OCI-LY7 (cell line): ENCODE data around the gene DTNB. TPM values are rescaled to one million over a fixed set of nuclear protein-coding genes. Genes with fewer than 3 reads are reported as not detected.

ENCODE experiments used
- BruUV-seq: library from RNA; stranded (reverse); fragments of 400-500 nt; replicated peaks from 2 replicates; lab custom pipeline; 2021; lab: Mats Ljungman, UMichigan
- CTCF ChIA-PET: fragments of 300-600 bp; sonication (Branson Sonifier 250); formaldehyde crosslinking; loops from one replicate; lab custom pipeline; 2022; ENCODE audit warnings: antibody characterized with exemption; ENCODE audit not compliant: unreplicated experiment; lab: Charles Lee
- POLR2A ChIA-PET: fragments of 300-600 bp; sonication (Branson Sonifier 250); formaldehyde crosslinking; loops from one replicate; lab custom pipeline; 2022; ENCODE audit warnings: antibody characterized with exemption; lab: Charles Lee
- DNase-seq: peaks from one replicate; pipeline ENCODE4 v3.0.0-alpha.2; 2015; ENCODE audit warnings: low spot score
- H2AFZ ChIP-seq: fragments of 200-600 bp; sonication (generic), shearing (Covaris generic); 2 replicates; pipeline ENCODE4 v1.6.1; 2014; ENCODE audit warnings: mild to moderate bottlenecking, antibody characterized with exemption, low read length, moderate library complexity
- H3K27ac ChIP-seq: fragments of 200-600 bp; sonication (generic); 2 replicates; pipeline ENCODE4 v1.5.1; 2014; ENCODE audit warnings: mixed run types, low read depth, mild to moderate bottlenecking, moderate library complexity, low read length, inconsistent platforms; ENCODE audit not compliant: poor library complexity, severe bottlenecking
- H3K36me3 ChIP-seq: fragments of 200-600 bp; sonication (generic); 2 replicates; pipeline ENCODE4 v1.6.1; 2014; ENCODE audit warnings: mild to moderate bottlenecking, antibody characterized with exemption, low read length, moderate library complexity, mixed read lengths; ENCODE audit not compliant: insufficient read depth
- H3K4me1 ChIP-seq: fragments of 200-600 bp; sonication (generic); 2 replicates; pipeline ENCODE4 v1.5.1; 2014; ENCODE audit warnings: mild to moderate bottlenecking, low read length; ENCODE audit not compliant: insufficient read depth, poor library complexity, severe bottlenecking
- H3K4me2 ChIP-seq: fragments of 200-600 bp; sonication (generic); 2 replicates; pipeline ENCODE4 v1.6.1; 2014; ENCODE audit warnings: mild to moderate bottlenecking, low read length
- H3K4me3 ChIP-seq: fragments of 200-600 bp; sonication (generic); 2 replicates; pipeline ENCODE4 v1.5.1; 2014; ENCODE audit warnings: mild to moderate bottlenecking, low read depth, low read length; ENCODE audit not compliant: poor library complexity, severe bottlenecking
- H3K79me2 ChIP-seq: fragments of 200-600 bp; sonication (generic); 2 replicates; pipeline ENCODE4 v1.6.1; 2016; ENCODE audit warnings: low read depth, mild to moderate bottlenecking, low read length, moderate library complexity, mixed read lengths; ENCODE audit not compliant: insufficient read depth
- H3K9me2 ChIP-seq: fragments of 200-600 bp; sonication (generic); 2 replicates; pipeline ENCODE4 v1.6.1; 2016; ENCODE audit warnings: mild to moderate bottlenecking, low read length, mixed read lengths; ENCODE audit not compliant: insufficient read depth
- H3K9me3 ChIP-seq: fragments of 200-600 bp; sonication (generic); 2 replicates; pipeline ENCODE4 v1.6.1; 2014; ENCODE audit warnings: mild to moderate bottlenecking, mixed run types, low read length, mixed read lengths
- H4K20me1 ChIP-seq: fragments of 200-600 bp; sonication (generic); 2 replicates; pipeline ENCODE4 v1.6.1; 2014; ENCODE audit warnings: mild to moderate bottlenecking, antibody characterized with exemption, low read length, moderate library complexity, mixed read lengths; ENCODE audit not compliant: insufficient read depth
- EZH2phosphoT487 ChIP-seq: fragments of 200-600 bp; sonication (generic); IDR thresholded peaks from 2 replicates; pipeline ENCODE4 v1.6.1; 2018; ENCODE audit warnings: low read depth, borderline replicate concordance, mild to moderate bottlenecking, mixed run types, antibody characterized with exemption, low read length, moderate library complexity, mixed read lengths
- intact Hi-C: fragments of 100-400 bp; cut with micrococcal nuclease; formaldehyde crosslinking; loops from one replicate; pipeline ENCODE4 v1.10.0; 2022; ENCODE audit not compliant: unreplicated experiment
- total RNA-seq, 2 experiments: library from RNA; depleted of rRNA in 1 of 2; stranded (reverse); fragments of >200 nt in 1 of 2; shearing (Covaris generic) in 1 of 2; gene quantifications; 2 replicates each; pipeline ENCODE4 v1.2.3, GENCODE V29; 2014 to 2022
- TF ChIP-seq, protein P1 (sequence below): fragments of 200-600 bp; sonication (generic); conservative IDR thresholded peaks from 2 replicates; pipeline ENCODE4 v1.5.1; 2014; ENCODE audit warnings: mild to moderate bottlenecking, antibody characterized with exemption, low read length, moderate library complexity, mixed read lengths

DTNB gene
- total RNA-seq, 2 experiments from 2014 or later, result 16.1 to 28.3 TPM

DNA sequence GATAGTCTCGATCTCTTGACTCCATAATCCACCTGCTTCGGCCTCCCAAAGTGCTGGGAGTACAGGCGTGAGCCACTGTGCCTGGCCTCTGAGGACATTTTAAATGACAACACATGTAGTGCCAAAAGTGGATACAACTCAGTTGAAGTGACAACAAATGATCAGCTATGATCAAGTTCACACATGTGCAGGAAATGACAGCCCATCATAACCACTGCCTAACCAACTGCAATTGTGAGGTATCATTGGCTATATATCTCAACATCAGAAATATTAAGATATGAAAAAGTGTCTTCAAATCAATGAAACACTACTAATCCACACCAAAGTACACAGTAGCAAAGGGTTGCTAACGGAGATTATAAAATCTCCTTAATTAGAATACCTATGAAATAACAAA is 84.8 kb downstream of the DTNB start:
- BruUV-seq, result no TSS peak
- CTCF ChIA-PET, result no interaction called here

DNA sequence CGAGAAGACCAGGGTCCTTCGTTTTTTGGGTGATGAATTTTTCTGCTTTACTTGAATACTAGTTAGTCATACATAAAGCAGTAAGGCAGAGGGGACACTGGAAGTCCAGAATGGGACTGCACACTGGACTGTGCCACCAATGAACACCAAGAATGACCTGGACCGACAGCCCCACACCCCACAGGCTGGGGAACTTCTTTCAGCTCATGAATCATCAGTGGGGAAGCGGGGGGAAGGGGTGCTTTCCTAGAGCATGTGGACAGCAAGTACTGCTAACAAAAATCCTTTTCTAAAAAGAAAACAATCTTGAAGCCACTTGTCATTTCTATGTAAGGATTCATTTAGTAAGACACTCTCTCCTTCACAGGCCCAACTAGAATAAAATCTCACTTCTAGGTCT is 86.0 kb downstream of the DTNB start:
- POLR2A ChIA-PET, result interaction anchor here (0.7 to 1.1 kb wide), 2 partner anchors 237 to 271 kb away, joined by 3 to 7 read pairs; no protein-coding TSS in a partner anchor
- Histone ChIP-seq H3K4me3 (no peak overlapping the region), H3K36me3 (no peaks in the 10 kb centered on the region), H4K20me1 (no peaks in the 10 kb centered on the region), H3K4me1 (peaks cover 13% of the 10 kb centered on the region), H3K79me2 (no peaks in the 10 kb centered on the region), H3K4me2 (no peak overlapping the region), H2AFZ (no peak overlapping the region), H3K27ac (no peak overlapping the region), H3K9me2 (no peaks in the 10 kb centered on the region), H3K9me3 (no peaks in the 10 kb centered on the region)
- CTCF ChIA-PET, result no interaction called here
- DNase-seq, result no peak
- TF ChIP-seq, protein P1, sequence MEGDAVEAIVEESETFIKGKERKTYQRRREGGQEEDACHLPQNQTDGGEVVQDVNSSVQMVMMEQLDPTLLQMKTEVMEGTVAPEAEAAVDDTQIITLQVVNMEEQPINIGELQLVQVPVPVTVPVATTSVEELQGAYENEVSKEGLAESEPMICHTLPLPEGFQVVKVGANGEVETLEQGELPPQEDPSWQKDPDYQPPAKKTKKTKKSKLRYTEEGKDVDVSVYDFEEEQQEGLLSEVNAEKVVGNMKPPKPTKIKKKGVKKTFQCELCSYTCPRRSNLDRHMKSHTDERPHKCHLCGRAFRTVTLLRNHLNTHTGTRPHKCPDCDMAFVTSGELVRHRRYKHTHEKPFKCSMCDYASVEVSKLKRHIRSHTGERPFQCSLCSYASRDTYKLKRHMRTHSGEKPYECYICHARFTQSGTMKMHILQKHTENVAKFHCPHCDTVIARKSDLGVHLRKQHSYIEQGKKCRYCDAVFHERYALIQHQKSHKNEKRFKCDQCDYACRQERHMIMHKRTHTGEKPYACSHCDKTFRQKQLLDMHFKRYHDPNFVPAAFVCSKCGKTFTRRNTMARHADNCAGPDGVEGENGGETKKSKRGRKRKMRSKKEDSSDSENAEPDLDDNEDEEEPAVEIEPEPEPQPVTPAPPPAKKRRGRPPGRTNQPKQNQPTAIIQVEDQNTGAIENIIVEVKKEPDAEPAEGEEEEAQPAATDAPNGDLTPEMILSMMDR, result no peak
- no peak for TF ChIP-seq EZH2phosphoT487
- no TSS peak for BruUV-seq
- intact Hi-C loops, result no loop called here

More for the DNA sequence above, 84.8 kb downstream of the DTNB start:
- TF ChIP-seq, protein P1, result no peak
- TF ChIP-seq EZH2phosphoT487, result no peak
- Histone ChIP-seq H3K9me3 (no peaks in the 10 kb centered on the region), H3K4me3 (no peak overlapping the region), H3K36me3 (no peaks in the 10 kb centered on the region), H3K4me1 (peaks cover 9% of the 10 kb centered on the region), H3K4me2 (no peak overlapping the region), H3K79me2 (no peaks in the 10 kb centered on the region), H2AFZ (no peak overlapping the region), H3K9me2 (no peaks in the 10 kb centered on the region), H4K20me1 (no peaks in the 10 kb centered on the region), H3K27ac (no peak overlapping the region)
- intact Hi-C loops, result no loop called here
- POLR2A ChIA-PET, result interaction anchor here (0.6 kb wide), 1 partner anchor 358 kb away, joined by 6 read pairs; no protein-coding TSS in a partner anchor
- DNase-seq, result no peak

DNA sequence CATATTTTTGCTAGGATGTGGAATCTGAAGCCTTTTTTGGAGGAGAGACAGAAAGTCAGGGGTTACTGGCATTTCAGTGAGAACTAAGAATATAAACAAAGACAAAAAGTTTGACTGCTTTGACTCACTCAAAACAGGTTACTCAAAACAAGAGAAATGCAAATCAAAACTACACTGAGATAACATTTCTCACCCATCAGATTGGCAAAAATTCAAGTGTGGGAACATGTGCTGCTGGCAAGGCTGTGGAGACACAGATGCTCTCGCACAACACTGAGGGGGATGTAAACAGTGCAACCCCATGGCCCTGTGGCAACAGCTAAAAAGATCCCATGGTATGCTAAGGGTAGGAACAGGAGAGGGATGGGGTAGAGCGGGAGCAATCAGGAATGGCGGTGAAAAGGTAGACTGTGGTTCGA is 86.6 kb downstream of the DTNB start:
- Histone ChIP-seq H3K9me2 (no peaks in the 10 kb centered on the region), H3K4me2 (no peak overlapping the region), H3K27ac (no peak overlapping the region), H3K4me1 (peaks cover 19% of the 10 kb centered on the region), H3K79me2 (no peaks in the 10 kb centered on the region), H4K20me1 (no peaks in the 10 kb centered on the region), H3K36me3 (no peaks in the 10 kb centered on the region), H3K9me3 (no peaks in the 10 kb centered on the region), H2AFZ (no peak overlapping the region), H3K4me3 (no peak overlapping the region)
- DNase-seq, result no peak
- CTCF ChIA-PET, result no interaction called here
- TF ChIP-seq EZH2phosphoT487, result no peak
- TF ChIP-seq, protein P1, result no peak
- no TSS peak for BruUV-seq
- intact Hi-C loops, result no loop called here
- POLR2A ChIA-PET, result interaction anchor here (0.6 to 1.1 kb wide), 3 partner anchors 20 to 236 kb away, joined by 3 to 7 read pairs (median 3); no protein-coding TSS in a partner anchor
